GM23338 (cell line): Measurements from ENCODE around the gene CHMP4A. TPM values are rescaled to one million over a fixed set of nuclear protein-coding genes. Genes with fewer than 3 reads are reported as not detected.
A peak's percentile ranks its signal among the peaks of the same experiment; 100 is the strongest.

Source experiments
- ETS1 ChIP-seq: IDR thresholded peaks from 2 replicates; pipeline ENCODE4 v1.6.1; 2016; ENCODE audit warnings: antibody characterized with exemption
- EZH2 ChIP-seq: fragments of 200-600 bp; sonication (generic); IDR thresholded peaks from one replicate; pipeline ENCODE4 v1.8.0; 2017; ENCODE audit warnings: antibody characterized with exemption, mild to moderate bottlenecking, low read depth; ENCODE audit not compliant: unreplicated experiment
- EZH2phosphoT487 ChIP-seq: fragments of 200-600 bp; sonication (generic); IDR thresholded peaks from one replicate; pipeline ENCODE4 v1.8.1; 2018; ENCODE audit warnings: antibody characterized with exemption; ENCODE audit not compliant: unreplicated experiment
- JUNB ChIP-seq: IDR thresholded peaks from one replicate; pipeline ENCODE4 v1.6.1; 2016; ENCODE audit warnings: antibody characterized with exemption; ENCODE audit not compliant: unreplicated experiment
- REST ChIP-seq: IDR thresholded peaks from one replicate; pipeline ENCODE4 v1.6.1; 2018; ENCODE audit warnings: antibody characterized with exemption; ENCODE audit not compliant: unreplicated experiment
- STAT1 ChIP-seq: IDR thresholded peaks from one replicate; pipeline ENCODE4 v1.6.1; 2016; ENCODE audit warnings: antibody characterized with exemption; ENCODE audit not compliant: unreplicated experiment
- ZNF114 ChIP-seq: fragments of 250-450 bp; sonication (Bioruptor Pico); IDR thresholded peaks from 2 replicates; pipeline ENCODE4 v1.5.0; 2020; ENCODE audit warnings: mild to moderate bottlenecking, moderate library complexity
- ZNF331 ChIP-seq: fragments of 250-450 bp; sonication (Bioruptor Pico); IDR thresholded peaks from 2 replicates; pipeline ENCODE4 v1.5.0; 2020; ENCODE audit warnings: low read depth, mild to moderate bottlenecking, moderate library complexity
- ZNF462 ChIP-seq: fragments of 250-450 bp; sonication (Bioruptor Pico); IDR thresholded peaks from 2 replicates; pipeline ENCODE4 v1.5.0; 2020; ENCODE audit warnings: mild to moderate bottlenecking, moderate library complexity
- polyA plus RNA-seq: library from polyadenylated mRNA; unstranded; fragments of >200 nt; fragmentation: Nextera tagmentation; extraction: Ambion mirVana; gene quantifications from 2 replicates; pipeline ENCODE4 v1.2.1, GENCODE V29; 2016
- total RNA-seq: library from RNA; depleted of rRNA; stranded (reverse); fragments of >200 nt; shearing (Covaris generic); gene quantifications from 2 replicates; pipeline ENCODE4 v1.2.3, GENCODE V29; 2014

CHMP4A gene
- total and polyA plus RNA-seq, 2 experiments from 2014 or later: 19.3 to 36.9 TPM

DNA sequence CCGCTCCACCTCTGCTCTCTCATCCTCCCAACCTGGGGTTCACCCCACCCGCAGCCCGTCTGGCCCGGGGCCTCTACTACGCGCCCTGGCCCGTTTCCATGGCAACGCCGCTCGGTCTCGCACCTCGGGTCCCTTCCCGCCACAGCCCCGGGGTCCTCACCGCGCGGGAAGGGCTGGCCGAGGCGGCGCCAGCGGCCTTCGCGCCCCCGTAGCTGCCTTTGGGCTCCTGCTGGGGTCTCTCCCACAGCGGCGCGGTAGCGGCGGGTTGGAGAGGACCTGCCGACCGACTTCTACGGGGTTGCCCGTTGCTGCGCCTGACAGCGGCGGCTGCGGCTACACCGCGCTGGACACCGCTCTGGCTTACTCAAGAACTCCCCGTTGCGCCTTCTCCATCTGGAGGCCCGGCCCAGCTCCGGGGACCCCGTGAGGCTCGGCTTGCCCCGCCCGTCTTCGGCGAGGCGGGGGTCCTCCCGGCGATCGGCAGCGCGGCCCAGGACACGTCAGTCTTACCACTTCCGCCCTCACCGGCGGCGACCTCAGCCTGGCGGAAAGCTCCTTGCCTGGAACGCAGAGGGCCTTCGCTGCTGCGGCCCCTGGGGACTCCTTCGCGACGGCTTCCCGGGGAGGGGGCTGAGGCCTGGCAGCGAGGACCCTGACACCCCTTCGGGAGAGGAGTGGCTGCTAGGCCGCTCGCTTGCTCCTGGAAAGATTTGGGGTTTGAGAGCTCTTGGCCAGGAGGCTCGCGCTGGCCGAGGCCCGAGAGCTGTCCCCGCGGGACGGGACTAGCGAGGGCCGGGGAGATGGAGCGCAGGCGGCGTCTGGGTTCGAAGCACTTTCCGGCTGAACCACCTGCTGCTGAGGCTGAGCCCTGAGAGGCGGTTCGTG is 17.9 kb downstream of the CHMP4A start, which contains the start of gene TM9SF1 (continued):
- no peak for TF ChIP-seq ZNF462
- no peak for TF ChIP-seq EZH2
- peak; percentile 82 for TF ChIP-seq ETS1
- TF ChIP-seq ZNF331 (CRISPR knock-in tag): no peak
- no peak for TF ChIP-seq JUNB
- TF ChIP-seq EZH2phosphoT487: no peak
- no peak for TF ChIP-seq REST
- no peak for TF ChIP-seq STAT1
- TF ChIP-seq ZNF114: no peak
